CD4-positive, CD25-positive, alpha-beta regulatory T cell (primary cell): ENCODE data around the gene SDF2L1. TPM values are rescaled to one million over a fixed set of nuclear protein-coding genes. Genes with fewer than 3 reads are reported as not detected.
"Not testable (repeated sequence)": the region's sequence is repeated elsewhere in the genome, so short reads cannot be mapped to it uniquely, and the experiment has no call there.

Source experiments
- ATAC-seq, 2 donors: fragments of 150-1000 bp; cut with Tn5 transposase; one replicate each; pipeline ENCODE4 v1.10.0; 2021; ENCODE audit warnings: low read depth in 2 of 2, moderate number of reproducible peaks in 2 of 2, moderate library complexity in 1 of 2
- DNase-seq, 3 donors: peaks; one replicate each; pipeline versions ENCODE4 v3.0.0 to v3.0.0-alpha.2; 2012 to 2022; ENCODE audit warnings: mixed read lengths in 1 of 3
- H3K27ac ChIP-seq: one replicate; pipeline ENCODE4 v1.7.0; 2013; ENCODE audit warnings: mild to moderate bottlenecking, low read length; ENCODE audit not compliant: insufficient read depth, poor library complexity, severe bottlenecking
- H3K27me3 ChIP-seq: one replicate; pipeline ENCODE4 v1.7.0; 2013; ENCODE audit warnings: low read length; ENCODE audit not compliant: control insufficient read depth, insufficient read depth
- H3K36me3 ChIP-seq: one replicate; pipeline ENCODE4 v1.7.0; 2013; ENCODE audit warnings: mild to moderate bottlenecking, low read length, moderate library complexity; ENCODE audit not compliant: control insufficient read depth, insufficient read depth
- H3K4me1 ChIP-seq: 2 replicates; pipeline ENCODE4 v1.7.0; 2013; ENCODE audit warnings: mild to moderate bottlenecking, low read length; ENCODE audit not compliant: insufficient read depth, control insufficient read depth, poor library complexity, severe bottlenecking
- H3K4me3 ChIP-seq: one replicate; pipeline ENCODE4 v1.7.0; 2013; ENCODE audit warnings: low read depth, mild to moderate bottlenecking, low read length, moderate library complexity
- H3K9me3 ChIP-seq, 2 experiments: 1 replicate in 1 of 2; 2 replicates in 1 of 2; pipeline ENCODE4 v1.7.0; 2013; ENCODE audit warnings: low read length in 2 of 2, mild to moderate bottlenecking in 1 of 2, moderate library complexity in 1 of 2; ENCODE audit not compliant: control insufficient read depth in 2 of 2
- H3K27ac Mint-ChIP-seq, 3 donors: one replicate each; pipeline ENCODE4 v1.8.0; 2020 to 2022; ENCODE audit warnings: mild to moderate bottlenecking in 3 of 3, mixed read lengths in 3 of 3, moderate library complexity in 2 of 3
- H3K27me3 Mint-ChIP-seq: one replicate; pipeline ENCODE4 v1.8.0; 2022; ENCODE audit warnings: mild to moderate bottlenecking, mixed read lengths
- H3K36me3 Mint-ChIP-seq: one replicate; pipeline ENCODE4 v1.8.0; 2020; ENCODE audit warnings: mixed read lengths
- H3K4me1 Mint-ChIP-seq, 4 donors: one replicate each; pipeline ENCODE4 v1.8.0; 2020 to 2022; ENCODE audit warnings: mixed read lengths in 4 of 4, mild to moderate bottlenecking in 1 of 4
- H3K4me3 Mint-ChIP-seq, 4 donors: one replicate each; pipeline ENCODE4 v1.8.0; 2020 to 2022; ENCODE audit warnings: mild to moderate bottlenecking in 4 of 4, mixed read lengths in 4 of 4, moderate library complexity in 3 of 4
- H3K9me3 Mint-ChIP-seq, 7 donors: one replicate each; pipeline ENCODE4 v1.8.0; 2020 to 2022; ENCODE audit warnings: mixed read lengths in 7 of 7, mild to moderate bottlenecking in 3 of 7, moderate library complexity in 2 of 7
- polyA plus RNA-seq, 4 donors: library from polyadenylated mRNA; unstranded; fragments of 300-500 nt; fragmentation: Illumina TruSeq; gene quantifications; one replicate each; pipeline ENCODE4 v1.2.3, GENCODE V29; 2021
- total RNA-seq: library from RNA; stranded (reverse); gene quantifications from one replicate; pipeline ENCODE4 v1.2.3, GENCODE V29; 2022

SDF2L1 gene
- total and polyA plus RNA-seq, 5 donors from 2014 or later: 29.9 to 89.3 (median 73.2) TPM

GRCh38 chr22:21643533-21644357 is 1.6 kb downstream of the SDF2L1 start:
- Histone ChIP-seq H3K36me3 (no peaks in the 10 kb centered on the region), H3K4me1 (peaks cover 31% of the 10 kb centered on the region), H3K9me3 (no peaks in the 10 kb centered on the region), H3K27me3 (no peaks in the 10 kb centered on the region), H3K27ac (no peak overlapping the region), H3K4me3 (no peak overlapping the region)
- Mint-ChIP-seq H3K4me1 (peaks cover 7 to 33% (median 27%) of the 10 kb centered on the region in 4 donors), H3K36me3 (peaks cover 19% of the 10 kb centered on the region), H3K27me3 (peaks cover 6% of the 10 kb centered on the region), H3K9me3 (no peaks in the 10 kb centered on the region), H3K4me3 (peak overlapping the region; percentile 86 to 90 (median 88)), H3K27ac (peak overlapping the region in 2 of 3 donors; percentile 85 to 97)
- ATAC-seq (no peak), DNase-seq (no peak)

DNA sequence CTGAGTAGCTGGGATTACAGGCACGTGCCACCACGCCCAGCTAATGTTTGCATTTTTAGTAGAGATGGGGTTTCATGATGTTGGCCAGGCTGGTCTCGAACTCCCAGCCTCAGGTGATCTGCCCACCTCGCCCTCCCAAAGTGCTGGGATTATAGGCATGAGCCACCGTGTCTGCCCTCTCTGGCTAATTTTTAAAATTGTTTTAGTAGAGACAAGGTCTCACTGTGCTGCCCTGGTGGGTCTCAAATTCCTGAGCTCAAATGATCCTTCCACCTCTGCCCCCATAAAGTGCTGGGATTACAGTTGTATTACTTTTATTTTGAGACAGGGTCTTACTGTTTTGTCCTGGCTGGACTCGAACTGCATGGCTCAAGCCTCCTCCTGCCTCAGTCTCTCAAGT is 3.4 kb downstream of the SDF2L1 start:
- not testable (repeated sequence) for H3K4me3 ChIP-seq, H3K27me3 Mint-ChIP-seq, H3K27ac ChIP-seq, H3K36me3 ChIP-seq, DNase-seq, H3K27ac Mint-ChIP-seq, ATAC-seq, H3K9me3 Mint-ChIP-seq, H3K9me3 ChIP-seq, H3K27me3 ChIP-seq
- peaks cover 7 to 38% (median 27%) of the 10 kb centered on the region in 4 donors for H3K4me1 Mint-ChIP-seq
- peaks cover 19% of the 10 kb centered on the region for H3K36me3 Mint-ChIP-seq
- peaks cover 31% of the 10 kb centered on the region for H3K4me1 ChIP-seq
- H3K4me3 Mint-ChIP-seq: peak overlapping the region in 1 of 4 donors; percentile 47

DNA sequence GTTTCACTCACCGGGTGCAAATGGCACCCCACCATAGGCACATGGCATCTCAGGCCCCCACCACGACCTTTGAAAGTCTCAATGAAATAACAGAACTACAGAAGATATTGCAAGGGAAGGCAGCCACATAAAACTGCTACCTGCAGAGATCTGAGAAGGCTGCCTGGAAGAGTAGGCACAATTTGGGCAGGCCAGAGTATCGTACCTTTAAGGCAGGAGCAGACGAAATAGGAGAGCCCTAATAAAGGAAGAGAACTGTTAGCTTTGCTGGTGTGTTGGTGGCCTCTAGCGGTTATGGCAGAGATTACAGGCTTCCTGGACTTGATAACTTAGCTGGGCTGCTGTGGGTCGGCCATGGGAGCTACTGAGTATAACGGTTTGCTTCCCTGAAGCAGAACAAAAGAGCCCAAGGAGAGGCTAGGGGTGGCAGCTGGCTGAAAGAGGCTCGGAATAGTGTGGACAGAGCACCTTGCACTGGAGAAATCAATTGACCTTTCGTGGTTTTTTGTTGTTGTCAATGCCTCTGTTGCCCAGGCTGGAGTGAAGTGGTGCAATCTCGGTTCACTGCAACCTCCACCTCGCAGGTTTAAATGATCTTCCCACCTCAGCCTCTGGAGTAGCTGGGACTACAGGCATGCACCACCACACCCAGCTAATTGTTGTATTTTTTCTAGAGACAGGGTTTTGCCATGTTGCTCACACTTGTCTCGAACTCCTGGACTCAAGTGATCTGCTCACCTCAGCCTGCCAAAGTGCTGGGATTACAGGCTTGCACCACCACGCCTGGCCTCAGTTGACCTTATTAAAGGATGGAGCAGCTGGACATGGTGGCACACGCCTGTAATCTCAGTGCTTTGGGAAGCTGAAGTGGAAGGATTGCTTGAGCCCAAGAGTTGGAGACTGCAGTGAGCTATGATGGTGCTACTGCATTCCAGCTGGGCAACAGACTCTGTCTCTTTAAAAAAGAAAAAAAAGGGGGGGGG is 4.8 kb downstream of the SDF2L1 start:
- Mint-ChIP-seq H3K27me3 (peaks cover 3% of the 10 kb centered on the region), H3K9me3 (no peaks in the 10 kb centered on the region), H3K36me3 (peaks cover 19% of the 10 kb centered on the region), H3K4me3 (peak overlapping the region in 2 of 4 donors; percentile 61 to 86), H3K27ac (peak overlapping the region in 1 of 3 donors; percentile 18), H3K4me1 (peaks cover 15 to 42% (median 27%) of the 10 kb centered on the region in 4 donors)
- H3K36me3 ChIP-seq: no peaks in the 10 kb centered on the region
- no peaks in the 10 kb centered on the region for H3K9me3 ChIP-seq
- ATAC-seq (peak; percentile 27 to 31), DNase-seq (peak; percentile 71 to 87 (median 83))
- H3K27ac ChIP-seq: no peak overlapping the region
- H3K4me1 ChIP-seq: peaks cover 36% of the 10 kb centered on the region
- H3K4me3 ChIP-seq: no peak overlapping the region
- no peaks in the 10 kb centered on the region for H3K27me3 ChIP-seq

GRCh38 chr22:21650280-21650679 is 8.2 kb downstream of the SDF2L1 start:
- H3K9me3 Mint-ChIP-seq: no peaks in the 10 kb centered on the region
- no peak overlapping the region for H3K4me3 ChIP-seq
- H3K4me3 Mint-ChIP-seq: peak overlapping the region in 3 of 4 donors; percentile 48 to 95 (median 93)
- H3K9me3 ChIP-seq: no peaks in the 10 kb centered on the region
- DNase-seq (no peak), ATAC-seq (no peak)
- H3K27me3 Mint-ChIP-seq: no peaks in the 10 kb centered on the region
- peaks cover 9% of the 10 kb centered on the region for H3K36me3 Mint-ChIP-seq
- H3K27ac Mint-ChIP-seq: no peak overlapping the region
- no peak overlapping the region for H3K27ac ChIP-seq
- H3K36me3 ChIP-seq: no peaks in the 10 kb centered on the region
- H3K27me3 ChIP-seq: no peaks in the 10 kb centered on the region
- H3K4me1 Mint-ChIP-seq: peaks cover 9 to 29% (median 22%) of the 10 kb centered on the region in 4 donors
- peaks cover 27% of the 10 kb centered on the region for H3K4me1 ChIP-seq

DNA sequence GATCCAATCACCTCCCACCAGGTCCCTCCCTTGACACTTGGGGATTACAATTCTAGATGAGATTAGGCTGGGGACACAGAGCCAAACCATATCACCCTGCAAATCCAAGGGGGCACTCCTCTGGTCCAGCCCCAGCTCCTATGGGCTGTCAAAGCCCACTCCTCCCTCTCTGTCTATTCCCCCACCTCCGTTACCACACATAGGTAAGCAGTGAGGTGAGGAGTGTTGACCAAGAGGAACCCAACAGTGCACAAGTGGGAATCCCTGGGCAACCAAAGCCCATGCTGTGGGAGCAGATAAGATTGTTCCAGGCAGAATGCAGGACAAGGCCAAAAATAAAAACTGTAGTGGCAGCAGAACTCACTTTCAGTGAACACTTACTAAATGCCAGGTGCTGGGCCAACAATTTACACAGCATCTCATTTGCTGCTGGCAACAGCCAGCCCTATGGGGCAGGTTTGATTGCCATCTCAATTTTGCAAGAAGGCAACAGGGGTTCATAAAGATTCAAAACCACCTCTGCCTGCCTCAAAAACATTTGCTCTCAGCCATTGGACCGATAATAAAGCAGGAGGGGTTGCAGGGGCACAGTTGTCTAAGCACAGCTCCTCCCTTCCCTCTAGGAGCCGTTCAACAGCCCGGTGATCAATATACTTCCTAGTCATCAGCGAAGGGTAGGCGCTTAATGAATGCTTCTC is 8.9 kb downstream of the SDF2L1 start:
- H3K4me3 Mint-ChIP-seq: peak overlapping the region; percentile 89 to 95 (median 92)
- H3K36me3 ChIP-seq: no peaks in the 10 kb centered on the region
- peaks cover 9% of the 10 kb centered on the region for H3K36me3 Mint-ChIP-seq
- no peaks in the 10 kb centered on the region for H3K27me3 ChIP-seq
- no peak overlapping the region for H3K27ac ChIP-seq
- DNase-seq (peak in 1 of 3 donors; percentile 27), ATAC-seq (no peak)
- no peaks in the 10 kb centered on the region for H3K9me3 ChIP-seq
- peaks cover 27% of the 10 kb centered on the region for H3K4me1 ChIP-seq
- H3K27me3 Mint-ChIP-seq: no peaks in the 10 kb centered on the region
- H3K9me3 Mint-ChIP-seq: no peaks in the 10 kb centered on the region
- H3K27ac Mint-ChIP-seq: peak overlapping the region; percentile 25 to 81 (median 30)
- peaks cover 9 to 29% (median 22%) of the 10 kb centered on the region in 4 donors for H3K4me1 Mint-ChIP-seq
- peak overlapping the region; percentile 74 for H3K4me3 ChIP-seq

DNA sequence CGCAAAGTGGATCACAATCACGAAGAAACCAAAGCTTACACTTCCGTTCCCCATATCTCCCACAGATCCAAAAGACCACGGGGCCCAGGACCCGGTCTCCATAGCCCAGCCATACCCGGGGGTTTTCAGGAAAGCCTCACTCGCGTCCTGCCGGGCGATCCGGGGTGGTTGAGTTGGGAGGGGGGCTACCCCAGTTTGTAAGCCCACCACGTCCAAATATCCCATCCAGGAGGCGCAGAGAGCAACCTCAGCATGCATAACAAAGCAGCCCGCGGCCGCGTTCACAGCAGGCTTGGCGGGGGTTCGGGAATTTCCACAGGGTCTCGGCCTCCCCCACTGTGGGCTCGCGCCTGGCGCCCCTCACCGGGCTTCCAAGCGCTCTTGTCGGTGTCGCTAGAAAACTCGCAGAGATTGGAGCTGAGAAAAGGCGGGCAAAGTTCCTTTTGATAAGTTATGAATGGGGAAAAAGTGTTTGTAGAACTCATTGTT is 9.5 kb downstream of the SDF2L1 start:
- H3K9me3 ChIP-seq: no peaks in the 10 kb centered on the region
- H3K27me3 Mint-ChIP-seq: no peaks in the 10 kb centered on the region
- no peaks in the 10 kb centered on the region for H3K36me3 ChIP-seq
- peaks cover 24% of the 10 kb centered on the region for H3K4me1 ChIP-seq
- peak overlapping the region in 2 of 3 donors; percentile 25 to 30 for H3K27ac Mint-ChIP-seq
- ATAC-seq (peak in 1 of 2 donors; percentile 2), DNase-seq (no peak)
- H3K4me1 Mint-ChIP-seq: peaks cover 10 to 30% (median 22%) of the 10 kb centered on the region in 4 donors
- H3K27ac ChIP-seq: no peak overlapping the region
- H3K4me3 ChIP-seq: peak overlapping the region; percentile 74
- H3K9me3 Mint-ChIP-seq: no peaks in the 10 kb centered on the region
- H3K36me3 Mint-ChIP-seq: peaks cover 4% of the 10 kb centered on the region
- H3K27me3 ChIP-seq: no peaks in the 10 kb centered on the region
- peak overlapping the region; percentile 89 to 95 (median 92) for H3K4me3 Mint-ChIP-seq
